ENCODE data around the gene NDRG4. TPM values are rescaled to one million over a fixed set of nuclear protein-coding genes. Genes with fewer than 3 reads are reported as not detected.
"Not testable (repeated sequence)": the region's sequence is repeated elsewhere in the genome, so short reads cannot be mapped to it uniquely, and the experiment has no call there.

The NDRG4 gene
- total RNA-seq, 1 donor from 2014 or later: 42.9 TPM

DNA sequence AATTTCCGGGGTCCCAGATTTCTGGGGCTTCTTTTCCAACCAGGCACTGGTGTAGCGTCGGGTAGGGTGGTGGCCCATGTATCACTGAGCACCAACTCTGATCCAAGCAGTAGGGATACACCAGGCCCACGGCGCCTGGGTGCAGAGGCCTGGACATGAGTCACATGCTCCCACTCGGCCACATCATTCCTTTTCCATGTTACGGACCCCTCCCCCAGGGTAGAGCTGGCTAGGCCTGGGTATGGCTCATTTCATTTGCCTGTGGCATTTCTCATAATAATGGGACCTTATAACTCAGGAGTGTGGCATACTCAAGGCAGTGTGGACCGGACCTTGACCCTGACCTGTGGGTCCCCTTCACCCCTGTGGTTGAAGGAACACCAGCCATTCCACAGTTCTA lies 18.0 kb upstream of the NDRG4 start:
- Mint-ChIP-seq H3K4me1 (ENCODE audit: unreplicated experiment) (peaks cover 8% of the 10 kb centered on the region), H3K36me3 (no peaks in the 10 kb centered on the region)
- no peak for DNase-seq (ENCODE audit: extremely low spot score, unreplicated experiment)

DNA sequence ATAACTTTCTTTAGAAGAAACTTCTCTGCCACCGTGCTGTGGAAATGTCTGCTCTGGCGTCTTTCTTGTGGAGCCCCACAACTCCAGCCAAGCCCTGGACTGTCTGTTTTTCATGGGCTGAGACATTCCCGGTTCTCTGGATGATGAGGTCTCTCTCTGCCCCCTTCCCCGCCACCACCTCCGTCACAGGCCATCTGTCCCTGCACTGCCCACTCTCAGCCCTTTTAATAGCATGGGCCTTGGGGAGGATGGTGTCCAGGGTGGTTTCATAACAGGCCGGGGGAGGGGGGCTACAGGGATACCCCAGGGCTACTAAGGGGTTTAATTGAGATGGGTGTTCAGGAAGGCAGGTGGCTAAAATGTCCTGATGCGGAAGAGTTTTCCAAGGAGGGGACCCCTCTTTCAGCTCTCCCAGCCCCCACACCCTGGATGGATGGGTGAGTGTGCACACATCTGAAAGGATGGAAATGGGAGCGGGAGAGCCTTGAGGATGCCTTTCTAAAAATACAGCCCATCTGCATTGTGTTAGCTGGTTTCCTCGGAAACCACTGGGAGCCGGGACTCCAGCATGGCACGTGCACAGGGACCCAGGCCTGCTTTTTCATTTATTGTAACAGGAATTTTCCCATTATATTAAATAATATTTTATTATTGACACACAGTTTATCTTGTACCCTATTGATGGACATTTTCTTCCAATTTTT lies 14.6 kb upstream of the NDRG4 start:
- H3K4me3 Mint-ChIP-seq: no peak overlapping the region
- H3K9me3 Mint-ChIP-seq: no peaks in the 10 kb centered on the region
- no peak overlapping the region for H3K27ac Mint-ChIP-seq
- no peak for DNase-seq (ENCODE audit: extremely low spot score, unreplicated experiment)
- no peaks in the 10 kb centered on the region for H3K36me3 Mint-ChIP-seq
- peaks cover 8% of the 10 kb centered on the region for H3K4me1 Mint-ChIP-seq (ENCODE audit: unreplicated experiment)
- TF ChIP-seq, protein P1, sequence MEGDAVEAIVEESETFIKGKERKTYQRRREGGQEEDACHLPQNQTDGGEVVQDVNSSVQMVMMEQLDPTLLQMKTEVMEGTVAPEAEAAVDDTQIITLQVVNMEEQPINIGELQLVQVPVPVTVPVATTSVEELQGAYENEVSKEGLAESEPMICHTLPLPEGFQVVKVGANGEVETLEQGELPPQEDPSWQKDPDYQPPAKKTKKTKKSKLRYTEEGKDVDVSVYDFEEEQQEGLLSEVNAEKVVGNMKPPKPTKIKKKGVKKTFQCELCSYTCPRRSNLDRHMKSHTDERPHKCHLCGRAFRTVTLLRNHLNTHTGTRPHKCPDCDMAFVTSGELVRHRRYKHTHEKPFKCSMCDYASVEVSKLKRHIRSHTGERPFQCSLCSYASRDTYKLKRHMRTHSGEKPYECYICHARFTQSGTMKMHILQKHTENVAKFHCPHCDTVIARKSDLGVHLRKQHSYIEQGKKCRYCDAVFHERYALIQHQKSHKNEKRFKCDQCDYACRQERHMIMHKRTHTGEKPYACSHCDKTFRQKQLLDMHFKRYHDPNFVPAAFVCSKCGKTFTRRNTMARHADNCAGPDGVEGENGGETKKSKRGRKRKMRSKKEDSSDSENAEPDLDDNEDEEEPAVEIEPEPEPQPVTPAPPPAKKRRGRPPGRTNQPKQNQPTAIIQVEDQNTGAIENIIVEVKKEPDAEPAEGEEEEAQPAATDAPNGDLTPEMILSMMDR (conservative IDR thresholded peaks at IDR 0.05): no peak
- peaks cover 7% of the 10 kb centered on the region for H3K27me3 Mint-ChIP-seq

More for the DNA sequence above, 18.0 kb upstream of the NDRG4 start:
- TF ChIP-seq, protein P1 (conservative IDR thresholded peaks at IDR 0.05): no peak
- Mint-ChIP-seq H3K4me3 (no peak overlapping the region), H3K27ac (no peak overlapping the region), H3K27me3 (peaks cover 17% of the 10 kb centered on the region), H3K9me3 (no peaks in the 10 kb centered on the region)

DNA sequence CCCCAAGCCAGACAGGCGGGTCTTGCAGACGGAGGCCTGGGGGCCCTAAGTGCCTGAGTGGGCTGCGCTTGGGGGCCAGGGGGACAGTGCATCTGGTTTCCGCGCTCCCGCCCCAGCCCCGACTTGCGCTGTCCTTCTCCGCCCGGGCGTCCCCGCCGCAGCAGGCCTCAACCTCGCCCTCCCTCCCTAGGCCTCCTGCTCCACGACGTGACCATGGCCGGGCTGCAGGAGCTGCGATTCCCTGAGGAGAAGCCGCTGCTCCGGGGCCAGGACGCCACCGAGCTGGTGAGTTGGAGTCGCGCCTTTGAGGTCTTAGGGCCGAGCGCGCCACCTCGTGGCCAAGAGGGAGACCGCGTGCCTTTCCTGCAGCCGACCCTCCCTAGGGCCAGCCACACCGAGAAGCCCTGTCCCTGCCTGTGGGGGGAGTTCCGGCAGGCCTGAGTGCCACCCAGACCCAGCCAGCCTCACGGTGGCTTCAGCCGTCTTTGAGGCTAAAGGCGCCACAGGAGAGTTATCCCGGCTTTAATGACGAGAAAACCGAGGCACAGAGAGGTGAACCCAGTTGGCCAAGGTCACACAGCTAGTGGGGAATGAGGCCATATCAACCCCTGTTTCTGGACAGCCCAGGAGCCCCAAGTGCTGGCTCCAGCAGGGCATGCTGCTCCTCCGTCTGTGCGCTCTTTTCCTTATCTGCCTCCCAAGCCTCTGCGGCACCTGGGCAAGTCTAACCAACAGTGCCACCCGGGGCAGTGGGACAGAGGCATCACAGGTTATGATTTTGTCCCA lies 12.2 kb upstream of the NDRG4 start:
- peaks cover 10% of the 10 kb centered on the region for H3K4me1 Mint-ChIP-seq (ENCODE audit: unreplicated experiment)
- TF ChIP-seq, protein P1 (conservative IDR thresholded peaks at IDR 0.05): peak; percentile 98
- H3K4me3 Mint-ChIP-seq: no peak overlapping the region
- DNase-seq (ENCODE audit: extremely low spot score, unreplicated experiment): peak; percentile 90
- H3K9me3 Mint-ChIP-seq: no peaks in the 10 kb centered on the region
- H3K27me3 Mint-ChIP-seq: peaks cover 4% of the 10 kb centered on the region
- H3K27ac Mint-ChIP-seq: no peak overlapping the region
- no peaks in the 10 kb centered on the region for H3K36me3 Mint-ChIP-seq

DNA sequence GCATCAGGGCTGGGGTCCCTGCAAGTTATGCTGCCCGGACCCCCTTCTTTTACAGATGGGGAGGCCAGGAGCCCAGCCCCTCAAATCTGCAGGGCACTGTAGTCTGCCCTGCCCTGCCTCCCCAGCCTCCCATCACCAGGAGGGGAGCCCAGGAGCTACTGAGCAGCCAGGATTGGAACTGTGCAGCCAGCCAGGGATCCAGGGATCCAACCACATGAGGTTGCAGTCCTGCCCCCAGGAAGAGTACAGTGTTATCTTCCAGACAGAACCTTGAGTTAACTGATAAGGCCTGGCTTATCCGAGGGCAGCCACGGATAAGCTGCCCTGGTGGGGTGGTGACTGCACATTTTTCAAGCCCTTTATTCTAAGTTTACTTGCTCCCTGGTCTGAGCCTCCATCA lies 11.4 kb upstream of the NDRG4 start:
- peaks cover 4% of the 10 kb centered on the region for H3K27me3 Mint-ChIP-seq
- H3K4me3 Mint-ChIP-seq: no peak overlapping the region
- H3K4me1 Mint-ChIP-seq (ENCODE audit: unreplicated experiment): peaks cover 9% of the 10 kb centered on the region
- no peak for DNase-seq (ENCODE audit: extremely low spot score, unreplicated experiment)
- TF ChIP-seq, protein P1 (conservative IDR thresholded peaks at IDR 0.05): no peak
- no peak overlapping the region for H3K27ac Mint-ChIP-seq
- no peaks in the 10 kb centered on the region for H3K36me3 Mint-ChIP-seq
- no peaks in the 10 kb centered on the region for H3K9me3 Mint-ChIP-seq

DNA sequence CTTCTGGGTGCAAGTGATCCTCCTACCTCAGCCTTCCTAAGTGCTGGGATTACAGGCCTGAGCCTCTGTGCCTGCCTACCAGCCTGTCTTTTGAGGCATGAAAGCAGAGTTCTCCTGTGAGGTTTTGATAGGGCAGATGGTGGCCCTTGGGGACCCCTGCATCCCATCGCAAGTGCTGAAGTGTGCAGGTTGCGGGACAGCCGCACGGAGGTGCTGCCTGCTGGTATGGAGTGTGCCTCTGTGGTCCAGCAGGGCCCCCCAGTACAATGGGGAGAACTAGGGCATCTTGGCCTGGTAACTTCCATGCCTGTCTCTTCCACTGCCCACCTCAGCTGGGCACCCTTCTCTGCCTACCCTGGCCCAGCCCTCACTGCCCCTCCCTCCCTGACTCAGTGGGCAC lies 9.9 kb upstream of the NDRG4 start:
- H3K4me3 Mint-ChIP-seq: no peak overlapping the region
- no peak for DNase-seq (ENCODE audit: extremely low spot score, unreplicated experiment)
- TF ChIP-seq, protein P1 (conservative IDR thresholded peaks at IDR 0.05): no peak
- H3K27ac Mint-ChIP-seq: no peak overlapping the region
- peaks cover 4% of the 10 kb centered on the region for H3K27me3 Mint-ChIP-seq
- H3K4me1 Mint-ChIP-seq (ENCODE audit: unreplicated experiment): peaks cover 14% of the 10 kb centered on the region
- no peaks in the 10 kb centered on the region for H3K36me3 Mint-ChIP-seq
- H3K9me3 Mint-ChIP-seq: no peaks in the 10 kb centered on the region

DNA sequence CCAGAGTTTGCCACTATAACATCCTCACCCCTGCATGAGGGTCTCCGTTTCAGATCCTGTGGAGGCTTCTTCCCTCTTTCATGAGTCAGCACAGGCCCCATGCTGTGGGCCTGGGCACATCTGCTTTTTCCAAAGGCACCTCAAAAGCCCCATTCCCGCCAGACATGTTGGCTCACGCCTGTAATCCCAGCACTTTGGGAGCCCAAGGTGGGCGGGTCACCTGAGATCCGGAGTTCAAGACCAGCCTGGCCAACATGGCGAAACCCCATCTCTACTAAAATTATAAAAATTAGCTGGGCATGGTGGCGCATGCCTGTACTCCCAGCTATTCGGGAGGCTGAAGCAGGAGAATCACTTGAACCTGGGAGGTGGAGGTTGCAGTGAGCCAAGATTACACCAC lies 9.4 kb upstream of the NDRG4 start:
- not testable (repeated sequence) for H3K36me3 Mint-ChIP-seq; H3K9me3 Mint-ChIP-seq; DNase-seq (ENCODE audit: extremely low spot score, unreplicated experiment); H3K4me3 Mint-ChIP-seq; H3K27ac Mint-ChIP-seq; H3K27me3 Mint-ChIP-seq
- H3K4me1 Mint-ChIP-seq (ENCODE audit: unreplicated experiment): peaks cover 19% of the 10 kb centered on the region

Measured in type B pancreatic cell (in vitro differentiated cells).